Fibroblast of mammary gland (primary cell): Measurements from ENCODE around the gene SRP14.

Experiments
- DNase-seq: peaks from one replicate; pipeline ENCODE4 v3.0.0-alpha.2; 2010; ENCODE audit warnings: low read depth
- H3K4me3 ChIP-seq: 2 replicates; pipeline ENCODE4 v1.5.1; 2011; ENCODE audit warnings: low read depth, mild to moderate bottlenecking, low read length, moderate library complexity; ENCODE audit not compliant: control insufficient read depth
- CTCF ChIP-seq: conservative IDR thresholded peaks from 2 replicates; pipeline ENCODE4 v1.5.1; 2011; ENCODE audit warnings: low read depth, low read length, inconsistent platforms; ENCODE audit not compliant: control insufficient read depth, insufficient read depth

SRP14 gene

DNA sequence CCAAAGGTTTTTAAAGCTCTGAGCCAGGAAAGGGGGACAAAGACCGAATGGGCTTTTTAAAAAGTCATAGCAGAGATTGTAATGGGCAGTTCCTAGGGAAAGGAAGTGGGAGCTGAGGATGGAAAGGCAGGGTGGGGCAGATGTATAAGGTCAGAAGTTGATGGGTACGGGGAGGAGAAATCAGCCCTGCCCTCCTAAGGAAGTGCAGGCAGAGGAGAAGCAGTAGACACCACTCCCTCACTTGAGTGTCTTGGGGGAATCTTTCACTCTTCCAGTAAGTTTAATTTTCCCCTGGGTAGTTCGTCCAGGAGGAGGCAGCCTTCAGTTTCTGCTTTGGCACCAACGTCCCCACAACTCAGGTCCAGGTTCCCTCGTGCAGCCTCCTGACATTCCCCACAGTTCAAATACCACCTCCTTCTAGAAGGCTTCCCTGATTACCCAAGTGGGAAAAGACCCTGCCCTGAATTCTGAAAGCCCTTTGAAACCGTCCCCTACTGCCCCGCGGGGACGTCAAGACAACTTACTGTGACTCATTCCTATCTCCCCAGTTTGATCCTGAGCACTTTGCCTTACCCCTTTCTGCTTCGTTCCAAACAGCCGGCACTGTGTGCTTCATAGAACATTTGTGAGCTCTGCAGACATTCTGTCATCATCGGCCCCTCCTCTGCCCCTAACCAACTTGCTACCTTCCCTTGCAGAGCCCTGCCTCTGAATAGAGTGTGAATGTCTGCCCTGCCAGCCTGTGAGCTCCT lies 14.3 kb upstream of the SRP14 start:
- peak; percentile 6 for TF ChIP-seq CTCF

DNA sequence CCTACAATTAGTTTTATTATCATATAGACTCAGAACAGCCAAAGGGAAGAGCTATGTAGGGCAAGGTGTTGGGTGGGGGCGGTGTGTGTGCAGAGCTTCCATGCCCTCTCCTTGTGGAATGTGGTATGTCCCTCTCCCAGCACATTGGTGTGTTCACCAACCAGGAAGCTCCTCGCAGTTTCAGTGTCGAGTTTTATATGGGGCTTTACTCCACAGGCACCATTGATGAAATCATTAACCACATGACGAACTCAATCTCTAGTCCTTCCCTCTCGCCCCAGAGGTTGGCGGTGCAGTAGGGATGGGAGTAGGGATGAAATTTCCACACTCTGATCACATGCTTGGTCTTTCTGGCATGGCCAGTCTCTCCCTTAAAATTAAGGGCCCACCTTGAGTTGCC lies 13.6 kb upstream of the SRP14 start:
- no peak overlapping the region for H3K4me3 ChIP-seq
- no peak for TF ChIP-seq CTCF
- no peak for DNase-seq

More for the DNA sequence above, 14.3 kb upstream of the SRP14 start:
- DNase-seq, result no peak
- no peak overlapping the region for H3K4me3 ChIP-seq

- H3K4me3 ChIP-seq, result no peak overlapping the region
- TF ChIP-seq CTCF, result no peak
- DNase-seq, result no peak
Observed at GRCh38 chr15:40051616-40052415, 12.8 kb upstream of the SRP14 start.

DNA sequence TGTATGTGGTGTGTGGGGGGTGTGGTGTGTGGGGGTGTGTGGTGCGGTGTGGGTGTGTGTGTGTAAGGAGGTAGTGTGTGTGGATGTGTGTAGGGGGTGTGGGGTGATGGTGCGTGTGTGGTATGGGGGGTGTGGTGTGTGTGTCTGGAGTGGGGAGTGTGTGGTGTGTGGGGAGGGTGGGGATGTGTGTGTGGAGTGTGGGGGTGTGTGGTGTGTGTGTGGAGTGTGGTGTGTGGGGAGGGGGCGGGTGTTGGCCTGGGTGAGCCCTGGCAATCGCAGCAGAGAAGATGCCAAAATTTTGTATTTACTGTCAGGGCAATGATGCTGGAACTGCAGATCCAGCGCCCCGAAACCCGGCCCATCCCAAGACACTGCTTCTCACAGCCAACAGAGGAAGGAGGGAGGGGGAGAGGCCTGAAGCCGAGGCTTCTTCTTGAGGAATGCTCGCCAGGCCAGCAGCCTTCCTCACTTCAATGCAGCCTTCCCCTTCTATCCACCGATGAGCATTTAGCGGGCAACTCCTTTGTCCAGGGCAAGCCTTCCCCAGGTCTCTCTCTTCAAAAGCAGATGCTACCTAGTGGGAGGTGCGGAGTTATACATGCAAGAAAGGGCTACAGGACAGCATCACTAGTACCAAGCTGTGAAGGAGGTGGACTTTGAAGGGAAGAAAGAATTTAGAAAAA lies 11.9 kb upstream of the SRP14 start:
- TF ChIP-seq CTCF, result no peak
- no peak overlapping the region for H3K4me3 ChIP-seq
- peak; percentile 18 for DNase-seq

DNA sequence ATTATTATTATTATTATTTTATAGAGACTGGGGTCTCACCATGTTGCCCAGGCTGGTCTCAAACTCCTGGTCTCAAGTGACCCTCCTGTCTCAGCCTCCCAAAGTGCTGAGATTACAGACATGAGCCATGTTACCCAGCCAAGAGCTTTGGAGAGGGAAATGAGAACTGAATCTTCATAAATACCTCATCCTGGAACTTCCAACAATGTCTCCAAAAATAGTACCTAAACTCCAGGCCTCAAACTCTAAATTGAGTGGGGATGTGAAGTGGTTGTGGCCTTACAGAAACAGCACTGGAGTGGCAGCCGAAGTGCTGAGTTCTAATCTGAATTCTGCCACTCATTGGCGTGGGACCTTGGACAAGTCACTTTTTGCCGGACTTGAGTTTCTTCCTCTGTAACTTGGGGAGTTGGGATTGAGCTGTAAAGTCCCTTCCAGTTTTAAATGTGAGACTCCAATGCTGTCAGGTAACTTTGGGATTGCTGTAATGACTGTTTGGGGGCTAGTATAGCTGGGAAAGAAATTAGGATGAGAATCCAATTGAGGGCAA lies 10.0 kb upstream of the SRP14 start:
- H3K4me3 ChIP-seq, result no peak overlapping the region
- DNase-seq, result no peak
- no peak for TF ChIP-seq CTCF

GRCh38 chr15:40048211-40048792 lies 9.3 kb upstream of the SRP14 start:
- DNase-seq, result no peak
- no peak for TF ChIP-seq CTCF
- H3K4me3 ChIP-seq, result no peak overlapping the region
